Spleen (tissue), 11 donors: ENCODE results near the gene APPL1. TPM values are rescaled to one million over a fixed set of nuclear protein-coding genes. Genes with fewer than 3 reads are reported as not detected.

Experiments
- DNase-seq: peaks from one replicate; pipeline ENCODE4 v3.0.0-alpha.2; 2020
- H3K27ac ChIP-seq, 8 donors: fragments of 200-600 bp; sonication (generic) in 7 of 8; 1 replicate in 4 of 8; 2 replicates in 4 of 8; pipeline versions ENCODE4 v1.5.0 to v1.8.0; 2016 to 2021; ENCODE audit warnings: inconsistent platforms in 4 of 8, mild to moderate bottlenecking in 4 of 8, moderate library complexity in 1 of 8
- H3K27me3 ChIP-seq, 7 donors: fragments of 200-600 bp; sonication (generic) in 6 of 7; replicated peaks in 1 of 7; 1 replicate in 4 of 7; 2 replicates in 3 of 7; pipeline versions ENCODE4 v1.5.0 to v1.8.0; 2016 to 2021; ENCODE audit warnings: inconsistent platforms in 3 of 7, mild to moderate bottlenecking in 1 of 7
- H3K36me3 ChIP-seq, 6 donors: fragments of 200-600 bp; sonication (generic) in 5 of 6; 1 replicate in 4 of 6; 2 replicates in 2 of 6; pipeline versions ENCODE4 v1.5.0 to v1.8.0; 2016 to 2021; ENCODE audit warnings: inconsistent platforms in 2 of 6
- H3K4me1 ChIP-seq, 6 donors: fragments of 200-600 bp; sonication (generic) in 5 of 6; 1 replicate in 3 of 6; 2 replicates in 3 of 6; pipeline versions ENCODE4 v1.5.0 to v1.8.0; 2016 to 2021; ENCODE audit warnings: inconsistent platforms in 3 of 6
- H3K4me3 ChIP-seq, 8 donors: fragments of 200-600 bp; sonication (generic) in 7 of 8; 1 replicate in 4 of 8; 2 replicates in 4 of 8; pipeline versions ENCODE4 v1.5.0 to v1.8.0; 2016 to 2021; ENCODE audit warnings: inconsistent platforms in 4 of 8, mild to moderate bottlenecking in 4 of 8, moderate library complexity in 2 of 8
- H3K9me3 ChIP-seq, 8 donors: fragments of 200-600 bp; sonication (generic) in 7 of 8; 1 replicate in 4 of 8; 2 replicates in 4 of 8; pipeline versions ENCODE4 v1.5.0 to v1.8.0; 2016 to 2021; ENCODE audit warnings: inconsistent platforms in 4 of 8
- POLR2A ChIP-seq, 3 donors: fragments of 450-650 bp; IDR thresholded peaks; one replicate each; pipeline ENCODE4 v1.5.1; 2017; ENCODE audit warnings: antibody characterized with exemption in 3 of 3, mild to moderate bottlenecking in 1 of 3
- POLR2AphosphoS5 ChIP-seq, 3 donors: sonication (generic); formaldehyde crosslinking; IDR thresholded peaks; one replicate each; pipeline ENCODE4 v1.5.1; 2017; ENCODE audit warnings: antibody characterized with exemption in 3 of 3
- WGBS, 5 donors: extraction: QIAGEN DNeasy Blood & Tissue Kit in 3 of 5; methylation state at CpG; one replicate each; pipeline versions ENCODE4 v1.1.5 to v1.1.7; 2013 to 2018; 5-methylcytosine and 5-hydroxymethylcytosine counted together
- intact Hi-C: fragments of 100-400 bp; cut with DNase I; formaldehyde crosslinking; loops from one replicate; pipeline ENCODE4 v1.15.0; 2023; ENCODE audit warnings: low total_unique reads
- polyA plus RNA-seq, 3 donors: library from polyadenylated mRNA; stranded (reverse); fragments of 200-250 nt; gene quantifications; one replicate each; pipeline ENCODE4 v1.2.1, GENCODE V29; 2013
- total RNA-seq, 7 donors: library from RNA; depleted of rRNA in 3 of 7; stranded (reverse); fragments of >200 nt in 3 of 7; fragmentation: NEBNext Ultra II Directional in 4 of 7; extraction: Animal tissue kit (Norgen Biotek cat#: 25700) in 4 of 7; gene quantifications; one replicate each; pipeline versions ENCODE4 v1.1.0 to v1.2.1, GENCODE V29; 2016 to 2021
- TF ChIP-seq, protein P1 (sequence below), 11 experiments: fragments of 200-600 bp in 7 of 11; fragments of 450-650 bp in 4 of 11; sonication (generic) in 4 of 11; IDR thresholded peaks in 8 of 11; conservative IDR thresholded peaks in 3 of 11; 1 replicate in 7 of 11; 2 replicates in 4 of 11; pipeline versions ENCODE4 v1.4.0 to v1.8.0; 2016 to 2021; ENCODE audit warnings: antibody characterized with exemption in 11 of 11, inconsistent platforms in 4 of 11, mild to moderate bottlenecking in 1 of 11
- donor health status: healthy with polysubstance abuse.
- donor health status: DM: no; HTN: no; CAD: no; lungs with moderate emphysema.
- donor health status: DM: no; HTN: no; CAD: no.
- donor health status: Bipolar disorder and iron deficiency.
- donor health status: healthy.
- donor health status: DM: no; HTN: no; CAD: no.
- donor health status: DM: yes; HTN: yes; CAD: no.

The APPL1 gene
- total and polyA plus RNA-seq, 10 donors: 10.0 to 49.5 (median 41.7) TPM

DNA sequence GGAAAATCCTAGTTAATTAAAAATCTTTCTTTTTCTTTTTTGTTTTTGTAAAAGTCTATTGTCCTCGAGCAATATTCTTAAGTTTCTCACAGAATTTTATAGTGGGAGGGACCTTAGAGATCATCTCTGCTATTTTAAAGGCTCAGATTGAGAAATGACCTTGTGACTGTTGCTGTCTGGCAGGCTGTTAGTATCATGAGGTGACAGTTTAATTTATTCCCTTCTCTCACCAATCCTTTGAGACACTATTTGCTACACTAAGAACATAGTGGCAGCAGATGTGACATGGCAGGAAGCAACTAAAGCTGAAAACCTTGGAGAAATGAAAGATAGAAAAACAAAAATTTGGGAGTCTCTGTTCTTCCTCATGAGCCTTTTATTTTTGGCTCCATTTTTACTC, 24.9 kb downstream of the APPL1 start:
- Histone ChIP-seq H3K27me3 (no peaks in the 10 kb centered on the region), H3K4me1 (no peaks in the 10 kb centered on the region), H3K9me3 (no peaks in the 10 kb centered on the region), H3K36me3 (peaks cover 3 to 96% (median 58%) of the 10 kb centered on the region in 6 donors), H3K4me3 (no peak overlapping the region), H3K27ac (no peak overlapping the region)
- 74 to 97% (median 88%) methylated on average over 1 of the region's 1 CpG for WGBS, 5 donors
- intact Hi-C loops: no loop called here
- TF ChIP-seq POLR2AphosphoS5 (IDR thresholded peaks at IDR 0.05) (no peak), POLR2A (IDR thresholded peaks at IDR 0.05) (no peak)
- TF ChIP-seq, protein P1, sequence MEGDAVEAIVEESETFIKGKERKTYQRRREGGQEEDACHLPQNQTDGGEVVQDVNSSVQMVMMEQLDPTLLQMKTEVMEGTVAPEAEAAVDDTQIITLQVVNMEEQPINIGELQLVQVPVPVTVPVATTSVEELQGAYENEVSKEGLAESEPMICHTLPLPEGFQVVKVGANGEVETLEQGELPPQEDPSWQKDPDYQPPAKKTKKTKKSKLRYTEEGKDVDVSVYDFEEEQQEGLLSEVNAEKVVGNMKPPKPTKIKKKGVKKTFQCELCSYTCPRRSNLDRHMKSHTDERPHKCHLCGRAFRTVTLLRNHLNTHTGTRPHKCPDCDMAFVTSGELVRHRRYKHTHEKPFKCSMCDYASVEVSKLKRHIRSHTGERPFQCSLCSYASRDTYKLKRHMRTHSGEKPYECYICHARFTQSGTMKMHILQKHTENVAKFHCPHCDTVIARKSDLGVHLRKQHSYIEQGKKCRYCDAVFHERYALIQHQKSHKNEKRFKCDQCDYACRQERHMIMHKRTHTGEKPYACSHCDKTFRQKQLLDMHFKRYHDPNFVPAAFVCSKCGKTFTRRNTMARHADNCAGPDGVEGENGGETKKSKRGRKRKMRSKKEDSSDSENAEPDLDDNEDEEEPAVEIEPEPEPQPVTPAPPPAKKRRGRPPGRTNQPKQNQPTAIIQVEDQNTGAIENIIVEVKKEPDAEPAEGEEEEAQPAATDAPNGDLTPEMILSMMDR (IDR thresholded peaks at IDR 0.05 in 8 of 11, conservative IDR thresholded peaks at IDR 0.05 in 3 of 11): no peak
- no peak for DNase-seq

DNA sequence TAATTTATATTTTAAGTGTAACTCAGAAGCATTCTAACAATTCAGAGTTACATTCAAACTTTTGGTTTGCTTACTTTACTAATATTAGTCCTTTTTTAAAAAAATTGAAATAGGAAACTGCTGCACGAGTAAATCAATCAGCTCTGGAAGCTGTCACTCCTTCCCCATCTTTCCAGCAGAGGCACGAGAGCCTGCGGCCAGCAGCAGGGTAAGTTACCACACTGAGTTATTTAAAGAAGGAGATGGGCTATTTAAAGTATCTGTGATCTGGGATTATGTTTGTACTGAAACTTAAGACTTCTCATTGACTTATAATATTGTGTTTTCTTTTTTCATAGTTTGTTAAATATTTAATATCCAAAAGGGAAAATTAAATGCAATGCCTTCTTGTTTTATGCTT, 29.3 kb downstream of the APPL1 start:
- no peak for TF ChIP-seq POLR2A (IDR thresholded peaks at IDR 0.05)
- TF ChIP-seq, protein P1 (IDR thresholded peaks at IDR 0.05 in 8 of 11, conservative IDR thresholded peaks at IDR 0.05 in 3 of 11): no peak

DNA sequence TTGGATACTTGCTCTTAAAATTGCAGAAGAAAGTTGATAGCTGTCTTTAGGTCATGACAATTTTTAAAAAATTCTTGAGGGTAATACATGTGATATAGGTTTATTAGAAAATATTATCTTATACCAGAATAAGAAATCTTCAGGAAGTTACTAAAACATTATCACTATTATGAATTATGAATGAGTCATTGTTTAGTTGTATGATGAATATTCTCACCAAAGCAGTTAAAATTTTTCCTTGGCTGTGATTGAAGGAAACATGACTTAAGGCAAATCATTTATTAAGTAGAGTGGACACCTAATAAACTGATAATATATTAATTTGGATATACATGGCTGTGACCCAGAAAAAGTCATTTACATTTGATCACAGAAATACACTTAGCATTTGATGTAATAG, 30.1 kb downstream of the APPL1 start:
- TF ChIP-seq POLR2AphosphoS5 (IDR thresholded peaks at IDR 0.05) (no peak), POLR2A (IDR thresholded peaks at IDR 0.05) (no peak)
- TF ChIP-seq, protein P1 (IDR thresholded peaks at IDR 0.05 in 8 of 11, conservative IDR thresholded peaks at IDR 0.05 in 3 of 11): no peak
- H3K27ac ChIP-seq: no peak overlapping the region
- intact Hi-C loops: no loop called here
- peaks cover 5 to 97% (median 74%) of the 10 kb centered on the region in 6 donors for H3K36me3 ChIP-seq
- H3K4me1 ChIP-seq: no peaks in the 10 kb centered on the region
- peaks cover 0 to 5% (median 0%) of the 10 kb centered on the region in 8 donors for H3K9me3 ChIP-seq
- no peak for DNase-seq
- H3K4me3 ChIP-seq: no peak overlapping the region
- H3K27me3 ChIP-seq: no peaks in the 10 kb centered on the region

More for the DNA sequence above, 29.3 kb downstream of the APPL1 start:
- Histone ChIP-seq H3K4me1 (no peaks in the 10 kb centered on the region), H3K36me3 (peaks cover 5 to 98% (median 73%) of the 10 kb centered on the region in 6 donors), H3K27me3 (no peaks in the 10 kb centered on the region), H3K9me3 (peaks cover 0 to 5% (median 0%) of the 10 kb centered on the region in 8 donors), H3K4me3 (no peak overlapping the region), H3K27ac (no peak overlapping the region)
- intact Hi-C loops: no loop called here
- DNase-seq: no peak
- WGBS, 5 donors: 89 to 96% (median 91%) methylated on average over 3 of the region's 3 CpGs

DNA sequence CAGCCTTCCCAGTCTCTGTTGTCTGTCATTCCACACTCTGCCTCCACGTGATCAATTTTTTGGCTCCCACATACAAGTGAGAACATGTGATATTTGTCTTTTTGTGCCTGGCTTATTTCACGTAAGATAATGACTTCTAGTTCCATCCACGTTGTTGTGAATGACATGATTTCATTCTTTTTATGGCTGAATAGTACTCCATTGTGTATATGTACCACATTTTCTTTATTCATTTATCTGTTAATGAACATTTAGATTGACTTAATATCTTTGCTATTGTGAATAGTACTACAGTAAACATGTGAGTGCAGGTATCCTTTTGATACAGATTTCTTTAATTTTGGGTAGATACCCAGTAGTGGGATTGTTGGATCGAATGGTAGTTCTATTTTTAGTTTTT, 33.6 kb downstream of the APPL1 start:
- Histone ChIP-seq H3K36me3 (peaks cover 5 to 98% (median 86%) of the 10 kb centered on the region in 6 donors), H3K27me3 (no peaks in the 10 kb centered on the region), H3K27ac (no peak overlapping the region), H3K4me1 (no peaks in the 10 kb centered on the region), H3K9me3 (peaks cover 0 to 11% (median 4%) of the 10 kb centered on the region in 8 donors), H3K4me3 (no peak overlapping the region)
- no peak for TF ChIP-seq POLR2A (IDR thresholded peaks at IDR 0.05)
- TF ChIP-seq POLR2AphosphoS5 (IDR thresholded peaks at IDR 0.05): no peak
- TF ChIP-seq, protein P1 (IDR thresholded peaks at IDR 0.05 in 8 of 11, conservative IDR thresholded peaks at IDR 0.05 in 3 of 11): no peak
- DNase-seq: no peak
- WGBS, 5 donors: 94 to 96% (median 96%) methylated on average over 4 of the region's 4 CpGs
- intact Hi-C loops: no loop called here
